SH-SY5Y (cell line): Measurements from ENCODE around the gene RUBCNL.

ENCODE experiments used
- GATA2 ChIP-seq: IDR thresholded peaks from 2 replicates; pipeline ENCODE4 v1.6.1; 2011; ENCODE audit warnings: mild to moderate bottlenecking, low read depth, low read length
- GATA3 ChIP-seq: IDR thresholded peaks from 2 replicates; pipeline ENCODE4 v1.6.1; 2011; ENCODE audit warnings: low read depth, mild to moderate bottlenecking, low read length, moderate library complexity

- no peak for TF ChIP-seq GATA3
- TF ChIP-seq GATA2 = no peak
These were observed 73.4 kb downstream of the RUBCNL start for GRCh38 chr13:46313432-46314257.
